Hepatocyte (in vitro differentiated cells): ENCODE data around the gene ATP2C2.

Experiments used
- CTCF ChIP-seq: fragments of 200-600 bp; sonication (generic); IDR thresholded peaks from 2 replicates; pipeline ENCODE4 v1.5.1; 2016; ENCODE audit warnings: antibody characterized with exemption, mild to moderate bottlenecking; ENCODE audit not compliant: poor library complexity
- EZH2 ChIP-seq: fragments of 200-600 bp; sonication (generic); IDR thresholded peaks from 2 replicates; pipeline ENCODE4 v1.6.1; 2016; ENCODE audit warnings: antibody characterized with exemption, mild to moderate bottlenecking, borderline replicate concordance
- EZH2phosphoT487 ChIP-seq: fragments of 200-600 bp; sonication (generic); IDR thresholded peaks from one replicate; pipeline ENCODE4 v1.6.1; 2018; ENCODE audit warnings: antibody characterized with exemption, mild to moderate bottlenecking, low read depth, moderate library complexity; ENCODE audit not compliant: unreplicated experiment, severe bottlenecking

- TF ChIP-seq CTCF: no peak
- TF ChIP-seq EZH2: no peak
- no peak for TF ChIP-seq EZH2phosphoT487
Observed at GRCh38 chr16:84500531-84500930, 132.2 kb downstream of the ATP2C2 start.
